OCI-LY1 (cell line): ENCODE measurements around the gene PGA4.

Experiments used
- CTCF ChIP-seq: fragments of 200-600 bp; sonication (generic), shearing (Covaris generic); IDR thresholded peaks from 2 replicates; pipeline ENCODE4 v1.5.1; 2017; ENCODE audit warnings: mild to moderate bottlenecking, antibody characterized with exemption, low read length, moderate library complexity, mixed read lengths
- EZH2 ChIP-seq: fragments of 200-600 bp; sonication (generic), shearing (Covaris generic); IDR thresholded peaks from 2 replicates; pipeline ENCODE4 v1.8.0; 2017; ENCODE audit warnings: borderline replicate concordance, mixed run types, mild to moderate bottlenecking, antibody characterized with exemption, low read length, moderate library complexity, mixed read lengths

- TF ChIP-seq CTCF, result no peak
- no peak for TF ChIP-seq EZH2
These were observed 44.5 kb downstream of the PGA4 start for GRCh38 chr11:61266602-61267001.
